HG03460 (cell line): Measurements from ENCODE around the gene GTF2H2C.
"Not testable (repeated sequence)": the region's sequence is repeated elsewhere in the genome, so short reads cannot be mapped to it uniquely, and the experiment has no call there.

Source experiments
- ATAC-seq: cut with Tn5 transposase; IDR thresholded peaks from one replicate; pipeline ENCODE4 v1.9.1; 2021; ENCODE audit not compliant: unreplicated experiment

Gene GTF2H2C

DNA sequence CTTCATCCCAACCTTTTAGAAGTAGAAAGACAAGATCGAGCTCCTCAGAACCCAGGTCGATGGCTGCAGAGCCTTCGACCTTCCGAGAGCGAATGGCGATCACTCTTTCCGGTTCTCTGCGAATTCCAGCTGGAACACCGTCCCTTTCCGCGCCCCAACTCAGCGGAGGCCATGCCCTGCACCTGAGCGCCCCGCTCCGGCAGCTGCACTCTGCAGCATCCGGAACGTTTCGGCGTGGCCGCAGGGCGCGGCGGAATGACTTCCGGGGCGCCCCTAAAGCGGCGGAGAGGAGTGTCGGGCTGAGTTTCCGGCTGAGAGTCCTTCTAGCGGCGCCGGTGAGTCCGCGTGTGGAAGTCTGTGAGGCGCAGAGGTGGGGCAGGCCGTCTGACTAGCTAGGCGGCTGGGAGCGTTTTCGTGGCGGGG, at the start of gene GTF2H2C:
TSS of gene GTF2H2C (plus strand) at position 284 of the 423 bp plus-strand sequence. CDS start 4,942 bp downstream, outside the sequence.
- peak; percentile 98 for ATAC-seq

DNA sequence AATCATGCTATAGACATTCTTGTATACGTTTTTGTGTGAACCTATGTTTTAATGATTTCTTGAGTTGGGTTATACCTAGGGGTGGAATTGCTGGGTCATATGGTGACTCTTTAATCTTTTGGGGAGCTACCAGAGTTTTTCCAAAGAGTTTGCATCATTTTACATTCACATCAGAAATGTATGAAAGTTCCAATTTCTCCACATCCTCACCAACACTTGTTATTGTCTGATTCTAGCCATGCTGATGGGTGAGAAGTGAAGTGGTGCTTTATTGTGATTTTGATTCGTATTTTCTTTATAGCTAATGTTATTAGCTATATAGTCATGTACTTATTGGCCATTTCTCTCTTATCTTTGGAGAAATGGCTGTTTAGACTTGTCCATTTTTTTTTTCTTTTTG, 49.3 kb upstream of the GTF2H2C start:
- ATAC-seq: no peak

DNA sequence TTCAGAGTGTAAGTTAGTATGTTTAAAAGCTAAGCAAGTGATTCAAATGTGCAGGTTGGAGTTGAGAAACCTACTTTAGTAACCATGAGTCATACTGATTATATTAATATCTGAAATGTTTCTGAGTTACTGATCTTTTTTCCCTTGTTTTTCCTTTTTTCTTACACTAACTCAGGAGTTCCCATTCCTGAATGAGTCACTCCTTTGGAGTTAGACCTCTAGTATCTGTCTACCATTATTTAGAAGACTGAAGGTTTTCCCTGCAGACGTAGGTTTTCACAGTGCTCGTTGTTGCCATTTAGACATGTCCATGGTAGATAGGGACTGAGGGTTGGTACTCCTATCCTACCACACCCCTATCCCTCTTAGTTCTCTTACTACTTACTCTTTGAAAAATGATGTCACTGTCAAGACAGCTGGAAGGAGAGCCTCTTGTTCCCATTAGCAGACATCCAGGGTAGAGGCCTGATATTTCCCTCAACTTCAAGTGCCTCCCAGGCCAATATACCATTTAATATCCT, 47.2 kb upstream of the GTF2H2C start:
- no peak for ATAC-seq

DNA sequence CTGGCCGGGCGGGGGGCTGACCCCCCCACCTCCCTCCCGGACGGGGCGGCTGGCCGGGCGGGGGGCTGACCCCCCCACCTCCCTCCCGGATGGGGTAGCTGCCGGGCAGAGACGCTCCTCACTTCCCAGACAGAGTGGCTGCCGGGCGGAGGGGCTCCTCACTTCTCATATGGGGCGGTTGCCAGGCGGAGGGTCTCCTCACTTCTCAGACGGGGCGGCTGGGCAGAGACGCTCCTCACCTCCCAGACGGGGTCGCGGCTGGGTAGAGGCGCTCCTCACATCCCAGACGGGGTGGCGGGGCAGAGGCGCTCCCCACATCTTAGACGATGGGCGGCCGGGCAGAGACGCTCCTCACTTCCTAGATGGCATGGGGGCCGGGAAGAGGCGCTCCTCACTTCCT, 44.4 kb upstream of the GTF2H2C start:
- ATAC-seq: not testable (repeated sequence)

DNA sequence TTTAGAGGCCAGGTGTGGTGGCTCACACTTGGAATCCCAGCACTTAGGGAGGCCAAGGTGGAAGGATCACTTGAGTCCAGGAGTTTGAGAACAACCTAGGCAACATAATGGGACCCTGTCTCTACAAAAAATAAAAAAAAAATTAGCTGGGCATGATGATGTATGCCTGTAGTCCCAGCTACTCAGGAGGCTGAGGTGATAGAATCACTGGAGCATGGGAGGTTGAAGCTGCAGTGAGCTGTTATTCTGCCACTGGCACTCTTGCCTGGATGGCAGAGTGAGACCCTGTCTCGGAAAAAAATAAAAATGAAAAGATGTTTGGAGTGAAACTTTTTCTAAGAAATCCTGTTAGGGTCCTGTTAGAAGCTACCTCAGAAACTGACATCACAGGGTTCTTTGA, 43.2 kb upstream of the GTF2H2C start:
- no peak for ATAC-seq

DNA sequence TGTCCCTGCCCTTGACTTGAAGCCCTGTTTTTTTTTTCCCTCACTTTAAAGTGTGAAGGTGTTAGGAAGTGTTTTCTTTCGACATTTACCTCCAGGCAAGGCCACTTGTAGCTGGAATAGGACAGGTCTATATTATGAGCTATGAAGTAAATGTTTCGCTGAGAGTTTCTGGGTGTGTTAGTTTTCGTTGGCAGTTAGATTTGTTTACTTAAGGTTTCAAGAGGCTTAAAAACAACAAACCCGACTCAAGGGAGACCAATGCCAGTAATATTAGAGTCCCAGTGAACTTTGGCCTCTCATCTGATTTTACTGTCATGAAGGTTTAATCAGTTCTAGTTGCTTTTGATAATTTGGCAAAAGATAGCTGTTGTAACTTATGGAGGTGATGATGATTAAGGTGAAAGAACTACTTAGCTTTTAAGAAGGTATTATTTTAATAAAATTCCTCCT, 42.2 kb upstream of the GTF2H2C start:
- no peak for ATAC-seq

DNA sequence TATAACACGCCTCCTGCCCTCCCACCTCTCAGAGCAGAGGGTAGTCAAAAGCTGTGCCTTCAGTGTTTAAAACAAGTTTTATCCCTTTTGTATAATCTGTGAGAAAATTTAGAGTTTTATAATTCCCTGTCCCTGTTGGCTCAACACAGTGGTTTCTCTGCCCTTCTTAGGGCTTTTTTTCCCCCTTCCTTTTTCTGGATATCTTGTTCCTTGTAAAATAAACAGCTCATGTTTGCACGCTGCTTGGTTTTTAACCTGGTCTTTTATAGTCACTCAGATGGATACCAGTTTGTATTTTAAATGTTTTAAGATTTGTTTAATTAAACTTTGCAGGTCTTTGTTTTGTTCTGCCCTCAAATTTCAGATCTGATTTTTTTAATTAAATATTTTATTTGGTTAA, 40.7 kb upstream of the GTF2H2C start:
- no peak for ATAC-seq

DNA sequence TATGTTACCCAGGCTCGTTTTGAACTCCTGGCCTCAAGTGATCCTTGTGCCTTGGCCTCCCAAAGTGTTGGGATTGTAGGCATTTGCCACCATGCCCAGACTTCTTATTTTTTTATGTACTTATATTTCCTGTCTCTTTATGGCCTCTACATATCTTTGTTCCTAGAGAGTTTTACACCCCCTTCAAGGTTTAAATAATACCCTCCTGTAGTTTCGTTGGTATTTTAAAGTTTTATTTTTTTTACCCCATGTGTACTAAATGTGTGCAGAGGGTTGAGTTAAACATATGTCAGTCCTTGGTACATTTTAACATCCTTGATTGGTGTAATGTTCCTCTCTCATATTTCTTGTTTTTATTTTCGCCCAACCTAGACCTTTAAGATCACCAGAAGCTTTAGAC, 38.0 kb upstream of the GTF2H2C start:
- ATAC-seq: no peak

DNA sequence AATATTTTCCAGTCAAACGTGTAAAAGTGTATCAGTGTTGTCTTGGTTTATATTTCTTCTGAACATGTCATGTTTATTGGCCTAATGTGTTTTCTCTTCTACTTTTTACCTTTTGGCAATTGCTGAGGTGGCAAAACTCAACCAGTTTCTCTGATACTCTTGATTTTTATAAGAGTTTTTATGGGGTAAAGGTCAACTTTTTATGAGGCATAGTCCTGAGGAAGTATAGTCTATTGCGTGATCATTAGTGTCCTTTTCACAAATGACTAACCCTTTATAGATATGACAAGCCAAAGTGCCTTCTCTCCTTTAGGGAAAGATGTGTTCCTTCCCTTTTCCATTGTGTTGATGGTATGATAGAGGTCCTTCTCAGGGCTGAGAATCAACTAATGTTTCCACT, 34.5 kb upstream of the GTF2H2C start:
- ATAC-seq: no peak

DNA sequence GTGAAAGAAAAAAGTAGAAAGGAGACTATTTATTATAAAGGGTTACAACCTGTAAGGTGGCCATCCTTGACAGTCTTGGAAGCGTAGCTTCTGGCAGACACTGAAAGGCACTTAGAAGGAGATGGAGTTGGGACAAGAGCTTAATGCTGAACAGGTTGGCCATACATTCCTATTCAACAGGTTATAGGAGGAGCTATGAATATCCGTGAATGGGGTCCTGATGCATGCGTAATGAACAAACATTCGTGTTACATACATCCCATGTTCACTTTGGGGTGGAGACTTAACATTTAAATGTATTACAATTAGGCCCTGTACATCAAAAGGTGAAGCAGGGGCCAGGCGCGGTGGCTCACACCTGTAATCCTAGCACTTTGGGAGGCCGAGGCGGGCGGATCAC, 33.3 kb upstream of the GTF2H2C start:
- no peak for ATAC-seq

DNA sequence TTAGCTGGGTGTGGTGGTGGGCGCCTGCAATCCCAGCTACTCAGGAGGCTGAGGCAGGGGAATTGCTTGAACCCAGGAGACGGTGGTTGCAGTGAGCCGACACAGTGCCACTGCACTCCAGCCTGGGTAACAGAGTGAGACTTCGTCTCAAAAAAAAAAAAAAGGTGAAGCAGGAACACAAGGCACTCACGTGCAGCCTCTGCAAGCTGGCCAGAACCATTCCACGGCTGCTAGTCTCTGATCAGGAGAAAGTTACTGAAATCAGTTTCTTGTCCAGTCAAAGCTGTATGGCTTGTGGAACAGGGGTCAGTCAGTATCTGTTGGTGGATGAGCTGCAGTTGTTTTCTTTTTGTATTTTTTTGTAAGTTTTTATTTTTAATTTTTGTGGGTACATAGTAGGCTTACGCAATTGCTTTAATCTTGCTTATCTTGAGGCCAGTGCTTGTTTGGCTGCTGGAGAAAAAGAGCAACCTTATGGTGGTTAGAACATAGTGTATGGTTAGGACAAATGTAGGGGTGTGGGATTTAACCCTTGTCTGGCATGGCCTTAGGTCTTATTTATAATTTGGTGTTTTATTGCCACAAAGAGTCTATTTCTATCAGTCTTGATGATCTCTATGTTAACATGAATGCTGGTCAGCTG, 32.7 kb upstream of the GTF2H2C start:
- ATAC-seq: no peak

DNA sequence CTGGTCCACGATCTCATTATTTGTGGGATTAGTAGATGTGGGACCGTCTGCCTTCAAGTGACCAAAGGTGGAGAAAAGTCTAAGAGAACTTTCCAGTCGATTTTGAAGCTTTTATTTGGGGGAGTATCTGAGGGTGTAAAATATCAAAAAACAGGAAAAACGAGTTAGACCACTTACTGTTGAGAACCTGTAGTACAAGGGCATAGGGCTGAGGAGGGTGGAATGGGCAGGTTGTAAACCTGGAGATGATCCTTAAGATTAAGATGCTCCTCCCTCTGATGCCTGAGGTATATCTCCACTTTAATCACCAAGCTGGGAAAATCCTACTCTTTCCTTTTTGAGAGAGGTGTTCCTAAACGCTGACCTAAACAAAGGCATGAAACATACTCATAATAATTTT, 32.0 kb upstream of the GTF2H2C start:
- ATAC-seq: no peak

DNA sequence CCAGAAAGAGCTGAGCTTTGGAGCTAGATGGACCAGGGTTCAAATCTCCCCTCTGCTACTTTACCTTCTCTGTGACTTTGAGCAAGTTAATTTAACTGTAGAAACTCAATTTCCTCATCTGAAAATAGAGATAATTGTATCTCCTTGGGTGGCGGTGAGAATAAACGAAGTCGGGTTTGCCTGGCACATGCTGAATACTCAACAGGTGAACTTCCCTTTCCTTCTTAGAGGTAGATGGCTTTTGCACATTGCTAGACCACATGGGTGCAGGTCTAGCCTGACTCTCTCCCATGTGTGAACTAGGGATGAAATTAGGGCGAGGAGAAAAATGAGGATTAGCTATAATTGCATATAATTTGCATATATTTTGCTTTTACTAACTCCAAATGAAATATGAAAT, 31.4 kb upstream of the GTF2H2C start:
- no peak for ATAC-seq

DNA sequence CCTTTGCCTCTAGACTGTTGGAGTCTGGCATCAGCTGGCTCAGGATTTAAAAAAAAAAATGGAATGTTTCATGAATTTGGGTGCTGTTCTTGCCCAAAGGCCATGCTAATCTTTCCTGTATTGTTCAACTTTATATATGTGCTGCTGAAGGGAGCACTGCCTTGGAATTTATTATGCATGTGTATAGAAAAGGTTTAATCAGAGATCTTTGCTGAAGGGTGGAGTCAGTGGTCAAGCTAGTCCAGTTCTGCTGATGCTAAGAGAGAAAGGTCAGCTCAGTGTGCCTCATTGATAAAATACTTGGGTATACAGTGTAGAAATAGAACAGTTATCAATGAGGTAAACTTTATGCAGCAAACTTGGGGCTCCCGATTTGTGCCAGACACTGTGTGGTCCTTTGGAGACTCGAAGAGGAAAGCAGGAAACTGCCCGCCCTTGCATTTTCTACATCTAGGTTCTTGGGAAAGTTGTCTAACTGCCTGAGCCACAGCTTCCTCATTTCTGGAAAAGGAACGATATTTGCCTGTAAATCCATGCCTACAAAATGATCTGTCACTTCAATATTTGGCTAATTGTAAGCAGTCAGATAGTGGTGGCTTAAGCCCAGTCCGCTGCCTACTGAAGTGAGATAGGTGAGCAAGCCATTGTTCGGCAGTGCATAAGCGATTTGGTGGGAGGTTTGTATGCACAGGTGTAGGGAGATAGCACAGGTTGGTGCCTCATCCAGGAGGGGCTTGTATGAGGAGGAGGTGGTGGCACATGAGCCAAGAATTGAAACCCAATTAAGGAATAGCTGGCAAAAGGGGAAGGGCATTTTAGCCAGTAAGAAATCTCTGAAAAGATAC, 29.2 kb upstream of the GTF2H2C start:
- no peak for ATAC-seq

DNA sequence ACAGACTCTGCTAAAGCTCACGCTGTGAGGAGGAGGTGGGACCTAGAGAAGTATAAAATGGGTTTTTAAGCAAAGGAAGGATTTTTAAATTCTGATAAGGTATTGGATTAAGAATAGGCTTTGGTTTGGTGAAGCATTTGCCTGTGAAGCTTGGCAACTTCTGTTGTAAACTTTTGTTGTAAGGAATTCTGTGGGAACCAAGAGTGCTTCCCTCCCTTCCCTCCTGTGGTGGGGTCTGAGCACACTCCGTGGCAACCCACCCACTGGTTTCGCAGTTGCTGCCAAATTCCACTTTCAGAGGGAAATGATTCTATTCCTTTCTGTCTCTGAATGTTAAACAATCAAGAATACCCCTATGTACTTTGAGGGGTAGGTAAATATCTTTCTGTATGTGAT, 28.6 kb upstream of the GTF2H2C start:
- no peak for ATAC-seq

DNA sequence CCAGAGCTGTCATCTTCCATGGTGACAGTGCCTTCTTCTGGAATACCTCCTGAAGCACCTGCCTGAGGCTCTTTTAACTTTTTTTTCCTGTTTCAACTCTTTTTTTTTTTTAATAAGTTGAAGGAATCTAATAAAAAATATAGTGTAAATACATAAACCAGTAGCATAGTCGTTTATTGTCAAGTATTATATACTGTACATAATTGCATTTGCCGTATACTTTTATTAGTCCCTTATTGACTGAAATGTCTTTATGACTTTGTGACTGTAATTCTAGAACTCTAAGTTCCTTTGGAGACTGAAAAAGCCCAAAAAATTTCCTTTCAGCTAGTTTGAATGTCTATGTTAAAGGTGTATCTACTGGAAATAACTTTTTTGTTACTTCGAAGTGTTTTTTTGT, 22.1 kb upstream of the GTF2H2C start:
- ATAC-seq: not testable (repeated sequence)

DNA sequence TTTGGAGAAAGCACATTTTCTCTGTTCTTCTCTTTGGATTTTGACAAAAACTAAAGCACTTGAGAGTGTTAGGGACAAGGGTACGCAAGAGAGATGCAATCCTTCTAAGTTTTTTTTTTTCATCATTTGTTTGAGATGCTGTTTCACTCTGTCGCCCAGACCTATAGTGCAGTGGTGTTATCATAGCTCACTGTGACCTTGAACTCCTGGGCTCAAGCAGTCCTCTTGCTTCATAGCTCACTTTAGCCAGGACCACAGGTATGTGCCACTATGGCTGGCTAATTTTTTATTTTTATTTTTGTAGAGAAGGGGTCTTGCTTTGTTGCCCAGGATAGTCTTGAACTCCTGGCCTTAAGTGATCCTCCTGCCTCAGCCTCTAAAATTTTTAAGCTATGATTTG, 21.3 kb upstream of the GTF2H2C start:
- ATAC-seq: not testable (repeated sequence)

DNA sequence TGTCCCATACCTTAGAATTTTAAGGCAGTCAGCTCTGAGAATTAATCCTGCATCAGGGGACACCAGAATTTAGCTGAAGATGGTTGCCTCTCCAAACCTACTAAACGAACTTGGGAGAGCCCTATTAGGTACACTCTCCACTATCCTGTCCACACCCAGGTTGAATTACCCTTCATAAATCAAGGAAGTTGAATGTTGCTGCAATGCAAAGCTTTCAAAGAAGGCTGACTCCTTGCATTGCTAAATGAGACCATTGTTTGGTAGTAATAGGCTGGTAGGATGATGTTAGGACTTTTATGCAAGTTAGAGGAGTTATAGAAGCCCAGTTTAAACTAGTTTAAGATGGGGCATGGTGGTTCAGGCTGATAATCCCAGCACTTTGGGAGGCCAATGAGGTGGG, 18.6 kb upstream of the GTF2H2C start:
- ATAC-seq: not testable (repeated sequence)

DNA sequence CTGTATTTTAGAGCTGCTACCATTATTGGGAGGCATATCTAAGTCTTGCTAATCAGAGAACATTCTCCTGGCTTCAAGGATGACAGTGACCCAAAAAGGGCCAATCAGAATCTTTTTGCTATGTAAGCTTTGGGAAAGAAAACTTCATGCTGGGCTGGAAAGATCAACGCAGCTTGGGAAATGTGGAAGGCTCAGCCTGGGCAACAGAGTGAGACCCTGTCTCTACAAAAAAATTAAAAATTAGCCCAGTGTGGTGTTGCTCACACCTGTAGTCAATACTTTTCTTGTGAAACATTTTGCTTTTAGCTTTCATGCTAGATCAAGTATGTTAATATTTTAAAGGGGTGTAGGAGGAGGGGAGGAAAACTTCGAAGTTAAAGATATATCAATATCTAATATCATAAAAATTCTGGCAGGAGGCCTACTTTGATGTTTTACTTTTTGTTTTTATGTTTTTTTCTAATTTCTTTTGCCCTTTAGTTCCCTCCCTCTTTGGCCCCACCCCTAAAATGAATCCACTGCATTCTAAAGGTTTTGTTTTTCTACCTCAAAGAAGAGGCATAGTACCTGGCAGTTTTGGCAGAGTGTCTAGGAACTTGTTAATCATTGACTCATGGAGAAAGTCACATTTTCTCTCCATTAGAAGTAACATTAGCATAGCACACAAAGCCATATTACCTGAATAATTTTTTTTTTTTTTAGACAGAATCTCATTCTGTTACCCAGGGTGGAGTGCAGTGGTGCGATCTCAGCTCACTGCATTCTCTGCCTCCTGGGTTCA, 17.0 kb upstream of the GTF2H2C start:
- not testable (repeated sequence) for ATAC-seq

DNA sequence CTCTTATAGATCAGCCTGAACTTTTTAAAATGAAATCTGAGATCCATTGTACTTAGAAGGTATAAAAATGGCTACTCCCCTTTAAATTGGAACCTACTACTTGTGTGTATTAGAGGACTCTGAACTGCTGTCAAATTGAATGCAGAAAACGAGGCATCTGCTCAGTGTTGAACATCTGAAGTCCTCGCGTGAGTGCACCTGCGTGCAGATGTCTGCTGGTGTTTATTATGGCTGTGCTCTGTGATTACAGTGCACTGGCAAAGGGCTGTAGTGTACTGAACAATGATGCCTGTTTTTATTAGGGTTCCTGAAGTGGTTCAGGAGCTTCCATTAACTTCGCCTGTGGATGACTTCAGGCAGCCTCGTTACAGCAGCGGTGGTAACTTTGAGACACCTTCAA, 15.4 kb upstream of the GTF2H2C start:
- ATAC-seq: not testable (repeated sequence)
